Measurements from ENCODE around the gene PPP2R1B.

PPP2R1B gene

DNA sequence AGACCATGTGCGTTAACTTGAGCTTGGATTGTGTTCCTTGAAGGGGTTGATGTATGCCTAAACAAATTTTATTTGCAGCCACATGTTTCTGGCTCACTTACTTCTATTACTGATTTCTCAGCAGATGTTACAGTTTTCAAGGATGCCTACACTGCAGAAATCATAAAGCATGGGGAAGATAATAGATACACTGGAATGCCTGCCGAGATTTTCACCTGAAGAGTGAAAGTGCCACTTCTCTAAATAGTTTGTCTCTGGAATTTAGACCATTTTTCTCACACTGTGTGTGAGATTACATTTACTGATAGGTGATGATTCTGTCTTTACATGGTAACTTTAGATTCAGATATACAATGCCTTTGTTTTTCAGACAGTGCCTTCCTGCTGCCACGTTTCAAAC is 82.4 kb downstream of the PPP2R1B start:
- DNase-seq (ENCODE audit: low spot score) = no peak
- in situ Hi-C loops (cut with MboI; ENCODE audit: low sequenced_read_pairs, unreplicated experiment) = no loop called here
- TF ChIP-seq, protein P1, sequence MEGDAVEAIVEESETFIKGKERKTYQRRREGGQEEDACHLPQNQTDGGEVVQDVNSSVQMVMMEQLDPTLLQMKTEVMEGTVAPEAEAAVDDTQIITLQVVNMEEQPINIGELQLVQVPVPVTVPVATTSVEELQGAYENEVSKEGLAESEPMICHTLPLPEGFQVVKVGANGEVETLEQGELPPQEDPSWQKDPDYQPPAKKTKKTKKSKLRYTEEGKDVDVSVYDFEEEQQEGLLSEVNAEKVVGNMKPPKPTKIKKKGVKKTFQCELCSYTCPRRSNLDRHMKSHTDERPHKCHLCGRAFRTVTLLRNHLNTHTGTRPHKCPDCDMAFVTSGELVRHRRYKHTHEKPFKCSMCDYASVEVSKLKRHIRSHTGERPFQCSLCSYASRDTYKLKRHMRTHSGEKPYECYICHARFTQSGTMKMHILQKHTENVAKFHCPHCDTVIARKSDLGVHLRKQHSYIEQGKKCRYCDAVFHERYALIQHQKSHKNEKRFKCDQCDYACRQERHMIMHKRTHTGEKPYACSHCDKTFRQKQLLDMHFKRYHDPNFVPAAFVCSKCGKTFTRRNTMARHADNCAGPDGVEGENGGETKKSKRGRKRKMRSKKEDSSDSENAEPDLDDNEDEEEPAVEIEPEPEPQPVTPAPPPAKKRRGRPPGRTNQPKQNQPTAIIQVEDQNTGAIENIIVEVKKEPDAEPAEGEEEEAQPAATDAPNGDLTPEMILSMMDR (IDR thresholded peaks at IDR 0.05; ENCODE audit: borderline replicate concordance, control extremely low read depth, extremely low read depth, insufficient read depth, missing control alignments) = no peak

DNA sequence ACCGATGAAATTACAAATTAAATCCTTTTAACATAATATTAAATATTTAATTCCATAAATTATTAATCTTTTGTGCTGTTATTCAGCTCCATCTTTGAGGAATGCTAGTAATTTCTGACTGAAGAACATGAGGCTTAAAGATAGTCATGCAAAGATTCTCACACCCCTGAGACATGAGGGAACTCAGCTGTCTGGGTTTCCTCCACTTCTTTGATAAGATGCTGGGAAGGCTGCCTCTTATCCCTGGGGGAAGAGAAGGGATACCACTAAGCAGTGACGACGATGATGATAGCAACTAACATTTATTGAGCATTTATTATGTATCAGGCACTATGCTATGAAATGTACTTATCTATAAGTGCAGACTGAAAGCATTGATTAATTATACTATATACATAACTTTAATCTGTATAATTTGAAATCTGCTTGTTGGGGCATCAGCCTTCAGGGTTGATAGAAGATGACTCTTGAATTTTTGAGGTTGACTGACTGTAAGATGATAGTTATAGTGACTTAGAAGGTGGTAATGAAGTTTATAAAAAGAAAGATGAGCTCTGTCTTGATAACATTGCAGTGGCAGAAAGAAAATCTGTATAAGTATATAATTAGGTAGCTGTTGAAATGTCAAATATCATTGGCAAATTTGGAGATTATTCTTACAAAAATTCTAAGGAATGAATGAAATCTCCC is 85.6 kb downstream of the PPP2R1B start:
- TF ChIP-seq, protein P1 (IDR thresholded peaks at IDR 0.05; ENCODE audit: borderline replicate concordance, control extremely low read depth, extremely low read depth, insufficient read depth, missing control alignments) = no peak
- DNase-seq (ENCODE audit: low spot score) = no peak
- in situ Hi-C loops (cut with MboI; ENCODE audit: low sequenced_read_pairs, unreplicated experiment) = no loop called here
